GM18868 (cell line): ENCODE data around the gene FAM228A.
"Not testable (repeated sequence)": the region's sequence is repeated elsewhere in the genome, so short reads cannot be mapped to it uniquely, and the experiment has no call there.

Experiments used
- ATAC-seq: cut with Tn5 transposase; IDR thresholded peaks from one replicate; pipeline ENCODE4 v1.9.1; 2021; ENCODE audit warnings: mild to moderate bottlenecking, moderate library complexity; ENCODE audit not compliant: unreplicated experiment

Gene FAM228A

GRCh38 chr2:24174851-24175277, at the start of gene FAM228A:
TSS of gene FAM228A (plus strand) at chr2:24175053. CDS start at chr2:24175481, 428 bp downstream.
- ATAC-seq: no peak

GRCh38 chr2:24125956-24126355, 48.9 kb upstream of the FAM228A start:
- no peak for ATAC-seq

- no peak for ATAC-seq
Observed at GRCh38 chr2:24132543-24132942, 42.3 kb upstream of the FAM228A start.

GRCh38 chr2:24140305-24140704, 34.5 kb upstream of the FAM228A start:
- not testable (repeated sequence) for ATAC-seq

GRCh38 chr2:24147364-24147763, 27.5 kb upstream of the FAM228A start:
- no peak for ATAC-seq

GRCh38 chr2:24152413-24153197, 22.2 kb upstream of the FAM228A start:
- no peak for ATAC-seq

GRCh38 chr2:24153478-24153877, 21.4 kb upstream of the FAM228A start:
- no peak for ATAC-seq

- no peak for ATAC-seq
Observed at GRCh38 chr2:24158131-24158530, 16.7 kb upstream of the FAM228A start.

- ATAC-seq: no peak
Observed at GRCh38 chr2:24159708-24160107, 15.1 kb upstream of the FAM228A start.

- no peak for ATAC-seq
Observed at GRCh38 chr2:24160761-24161160, 14.1 kb upstream of the FAM228A start.

- no peak for ATAC-seq
Observed at GRCh38 chr2:24162494-24162893, 12.4 kb upstream of the FAM228A start.

GRCh38 chr2:24163186-24163585, 11.7 kb upstream of the FAM228A start:
- no peak for ATAC-seq

- ATAC-seq: no peak
Observed at GRCh38 chr2:24163601-24164000, 11.3 kb upstream of the FAM228A start.

- peak; percentile 77 for ATAC-seq
Observed at GRCh38 chr2:24164416-24164973, 10.4 kb upstream of the FAM228A start.

GRCh38 chr2:24169023-24169422, 5.8 kb upstream of the FAM228A start:
- no peak for ATAC-seq

GRCh38 chr2:24175631-24176187, 856 bp downstream of the FAM228A start:
- ATAC-seq: no peak

- ATAC-seq: no peak
Observed at GRCh38 chr2:24176326-24176725, 1.5 kb downstream of the FAM228A start.

GRCh38 chr2:24179683-24180082, 4.8 kb downstream of the FAM228A start:
- no peak for ATAC-seq

GRCh38 chr2:24181849-24182248, 7.0 kb downstream of the FAM228A start:
- no peak for ATAC-seq

GRCh38 chr2:24182507-24182906, 7.7 kb downstream of the FAM228A start:
- ATAC-seq: no peak

- no peak for ATAC-seq
Observed at GRCh38 chr2:24183366-24184069, 8.7 kb downstream of the FAM228A start.

- ATAC-seq: no peak
Observed at GRCh38 chr2:24189551-24189950, 14.7 kb downstream of the FAM228A start.
